WTC11 (cell line): Measurements from ENCODE around the gene PCNX4. TPM values are rescaled to one million over a fixed set of nuclear protein-coding genes. Genes with fewer than 3 reads are reported as not detected.
A peak's percentile ranks its signal among the peaks of the same experiment; 100 is the strongest.

ENCODE experiments used
- ATAC-seq: fragments of 200-7000 bp; cut with Tn5 transposase; 2 replicates; pipeline ENCODE4 v1.10.0; 2021; ENCODE audit warnings: mild to moderate bottlenecking, moderate library complexity
- CTCF ChIA-PET: fragments of 300-600 bp; sonication (Branson Sonifier 250); formaldehyde crosslinking; loops from one replicate; lab custom pipeline; 2021; ENCODE audit warnings: antibody characterized with exemption; lab: Charles Lee
- POLR2A ChIA-PET: fragments of 350-600 bp; sonication (Branson Sonifier 250); formaldehyde crosslinking; loops from one replicate; lab custom pipeline; 2021; ENCODE audit warnings: antibody characterized with exemption; lab: Charles Lee
- DNase-seq: peaks from one replicate; pipeline ENCODE4 v3.0.0; 2021; ENCODE audit warnings: low spot score
- H3K27ac Mint-ChIP-seq: 2 replicates; pipeline ENCODE4 v1.8.0; 2021; ENCODE audit warnings: mixed read lengths
- H3K27me3 Mint-ChIP-seq: 2 replicates; pipeline ENCODE4 v1.8.0; 2021; ENCODE audit warnings: low read depth, mild to moderate bottlenecking, moderate library complexity, mixed read lengths
- H3K36me3 Mint-ChIP-seq: 2 replicates; pipeline ENCODE4 v1.8.0; 2021; ENCODE audit warnings: mixed read lengths
- H3K4me1 Mint-ChIP-seq: 2 replicates; pipeline ENCODE4 v1.8.0; 2022; ENCODE audit warnings: mixed read lengths
- H3K4me3 Mint-ChIP-seq: 2 replicates; pipeline ENCODE4 v1.8.0; 2021; ENCODE audit warnings: mild to moderate bottlenecking, moderate library complexity, mixed read lengths
- H3K9me3 Mint-ChIP-seq: 2 replicates; pipeline ENCODE4 v1.8.0; 2021; ENCODE audit warnings: mixed read lengths
- ATF1 ChIP-seq: sonication (generic); formaldehyde crosslinking; IDR thresholded peaks from 2 replicates; pipeline ENCODE4 v1.8.1; 2023; ENCODE audit warnings: mild to moderate bottlenecking, moderate library complexity, missing genetic modification reagents
- E2F1 ChIP-seq: sonication (generic); formaldehyde crosslinking; IDR thresholded peaks from 2 replicates; pipeline ENCODE4 v1.8.0; 2022; ENCODE audit warnings: mild to moderate bottlenecking, missing genetic modification reagents
- E2F5 ChIP-seq: sonication (generic); formaldehyde crosslinking; IDR thresholded peaks from 2 replicates; pipeline ENCODE4 v1.8.1; 2022; ENCODE audit warnings: mild to moderate bottlenecking, moderate library complexity, missing genetic modification reagents
- EMX1 ChIP-seq: fragments of 250-450 bp; sonication (Bioruptor Pico); IDR thresholded peaks from 2 replicates; pipeline ENCODE4 v1.8.0; 2021; ENCODE audit warnings: mild to moderate bottlenecking
- ERG ChIP-seq: fragments of 250-450 bp; sonication (Bioruptor Pico); IDR thresholded peaks from 2 replicates; pipeline ENCODE4 v1.8.0; 2021; ENCODE audit warnings: mild to moderate bottlenecking
- ESRRA ChIP-seq: sonication (generic); formaldehyde crosslinking; IDR thresholded peaks from 2 replicates; pipeline ENCODE4 v1.8.1; 2022; ENCODE audit warnings: mild to moderate bottlenecking, missing genetic modification reagents, borderline replicate concordance
- GTF2I ChIP-seq: fragments of 250-450 bp; sonication (Bioruptor Pico); conservative IDR thresholded peaks from 2 replicates; pipeline ENCODE4 v1.4.0; 2021; ENCODE audit warnings: mild to moderate bottlenecking
- JUN ChIP-seq: sonication (generic); formaldehyde crosslinking; IDR thresholded peaks from 2 replicates; pipeline ENCODE4 v1.8.0; 2023; ENCODE audit warnings: mild to moderate bottlenecking, missing genetic modification reagents
- MAX ChIP-seq: sonication (generic); formaldehyde crosslinking; IDR thresholded peaks from 2 replicates; pipeline ENCODE4 v1.8.0; 2022; ENCODE audit warnings: mild to moderate bottlenecking, missing genetic modification reagents
- OVOL2 ChIP-seq: fragments of 250-450 bp; sonication (Bioruptor Pico); IDR thresholded peaks from 2 replicates; pipeline ENCODE4 v1.9.0; 2021; ENCODE audit warnings: mild to moderate bottlenecking, borderline replicate concordance
- PRDM15 ChIP-seq: sonication (generic); formaldehyde crosslinking; IDR thresholded peaks from 2 replicates; pipeline ENCODE4 v1.8.0; 2022; ENCODE audit warnings: missing genetic modification reagents
- RORB ChIP-seq: fragments of 250-450 bp; sonication (Bioruptor Pico); IDR thresholded peaks from 2 replicates; pipeline ENCODE4 v1.9.0; 2021; ENCODE audit warnings: mild to moderate bottlenecking
- STAT6 ChIP-seq: sonication (generic); formaldehyde crosslinking; conservative IDR thresholded peaks from 2 replicates; pipeline ENCODE4 v1.8.1; 2023; ENCODE audit warnings: mild to moderate bottlenecking, low read depth, missing genetic modification reagents, moderate library complexity
- ZBTB21 ChIP-seq: sonication (generic); formaldehyde crosslinking; IDR thresholded peaks from 2 replicates; pipeline ENCODE4 v1.8.1; 2023; ENCODE audit warnings: mild to moderate bottlenecking, missing genetic modification reagents, borderline replicate concordance
- ZBTB43 ChIP-seq: sonication (generic); formaldehyde crosslinking; IDR thresholded peaks from 2 replicates; pipeline ENCODE4 v1.8.1; 2023; ENCODE audit warnings: mild to moderate bottlenecking, missing genetic modification reagents
- ZNF232 ChIP-seq: sonication (generic); formaldehyde crosslinking; IDR thresholded peaks from 2 replicates; pipeline ENCODE4 v1.8.0; 2022; ENCODE audit warnings: mild to moderate bottlenecking, missing genetic modification reagents
- ZNF263 ChIP-seq: sonication (generic); formaldehyde crosslinking; IDR thresholded peaks from 2 replicates; pipeline ENCODE4 v1.8.1; 2022; ENCODE audit warnings: low read depth, mild to moderate bottlenecking, moderate library complexity, missing genetic modification reagents
- ZNF281 ChIP-seq: sonication (generic); formaldehyde crosslinking; IDR thresholded peaks from 2 replicates; pipeline ENCODE4 v1.8.0; 2023; ENCODE audit warnings: mild to moderate bottlenecking, missing genetic modification reagents
- ZNF317 ChIP-seq: sonication (generic); formaldehyde crosslinking; IDR thresholded peaks from 2 replicates; pipeline ENCODE4 v1.8.1; 2023; ENCODE audit warnings: low read depth, mild to moderate bottlenecking, moderate library complexity, missing genetic modification reagents, borderline replicate concordance
- ZSCAN18 ChIP-seq: fragments of 250-450 bp; sonication (Bioruptor Pico); IDR thresholded peaks from 2 replicates; pipeline ENCODE4 v2.1.2; 2022; ENCODE audit warnings: mild to moderate bottlenecking, moderate library complexity
- total RNA-seq: library from RNA; stranded (reverse); gene quantifications from 3 replicates; pipeline ENCODE4 v1.2.3, GENCODE V29; 2021

The PCNX4 gene
- total RNA-seq, 1 experiment from 2014 or later: 31.7 TPM

- Mint-ChIP-seq H3K27ac (peak overlapping the region; percentile 91), H3K4me3 (peak overlapping the region; percentile 88), H3K4me1 (peaks cover 34% of the 10 kb centered on the region), H3K36me3 (peaks cover 12% of the 10 kb centered on the region), H3K27me3 (no peaks in the 10 kb centered on the region; the same call in 1 of the 2 replicates), H3K9me3 (0 out of 2 replicates have a peak, but pooled peaks cover under 1% of the 10 kb centered on the region)
- ATAC-seq: no peak
- DNase-seq: no peak
- ChIA-PET POLR2A (interaction anchor here (1.1 to 1.9 kb wide), 3 partner anchors 12 to 888 kb away, joined by 3 to 8 read pairs (median 3); partner anchors contain the start of genes PPM1A and SLC38A6), CTCF (interaction anchor here (2.9 kb wide), 1 partner anchor 13 kb away, joined by 13 read pairs; no protein-coding TSS in a partner anchor)
- TF ChIP-seq EMX1 (CRISPR knock-in tag) (no peak), STAT6 (CRISPR knock-in tag) (no peak), OVOL2 (CRISPR knock-in tag) (no peak), ZBTB43 (CRISPR knock-in tag) (no peak), ESRRA (no peak), E2F5 (CRISPR knock-in tag) (no peak), E2F1 (no peak), ZNF281 (CRISPR knock-in tag) (no peak), GTF2I (CRISPR knock-in tag) (no peak), PRDM15 (CRISPR knock-in tag) (no peak), ZNF263 (CRISPR knock-in tag) (no peak), ZNF232 (no peak), ZNF317 (CRISPR knock-in tag) (no peak), JUN (CRISPR knock-in tag) (no peak), ATF1 (CRISPR knock-in tag) (no peak), ERG (CRISPR knock-in tag) (no peak), ZSCAN18 (CRISPR knock-in tag) (no peak), MAX (no peak), RORB (CRISPR knock-in tag) (no peak), ZBTB21 (no peak)
These were observed 1.4 kb downstream of the PCNX4 start for GRCh38 chr14:60093080-60093479.
